A549 (cell line): ENCODE measurements around the gene FBXL13.

Experiments used
- BHLHE40 ChIP-seq: IDR thresholded peaks from 2 replicates; pipeline ENCODE4 v1.6.1; 2012; ENCODE audit warnings: low read depth, low read length, inconsistent platforms
- CEBPB ChIP-seq, 2 experiments: fragments of >200 bp in 1 of 2; sonication (Bioruptor Twin) in 1 of 2; formaldehyde crosslinking in 1 of 2; IDR thresholded peaks; 2 replicates each; pipeline ENCODE4 v1.6.1; 2012 to 2016
- CTCF ChIP-seq: fragments of >200 bp; sonication (Bioruptor Twin); formaldehyde crosslinking; IDR thresholded peaks from 3 replicates; pipeline ENCODE4 v1.5.1; 2016
- EP300 ChIP-seq, 2 experiments: fragments of >200 bp; sonication (Bioruptor Twin); formaldehyde crosslinking; IDR thresholded peaks; 2 replicates in 1 of 2; 3 replicates in 1 of 2; pipeline ENCODE4 v1.6.1; 2016 to 2017
- JUN ChIP-seq, 2 experiments: fragments of >200 bp; sonication (Bioruptor Twin); formaldehyde crosslinking; IDR thresholded peaks; 2 replicates in 1 of 2; 3 replicates in 1 of 2; pipeline ENCODE4 v1.6.1; 2016 to 2017
- MAFK ChIP-seq: fragments of 450-650 bp; IDR thresholded peaks from 2 replicates; pipeline ENCODE4 v1.6.1; 2014; ENCODE audit not compliant: partially characterized antibody
- MYC ChIP-seq: IDR thresholded peaks from 2 replicates; pipeline ENCODE4 v1.6.1; 2012; ENCODE audit warnings: mild to moderate bottlenecking, inconsistent platforms, low read length, improper control_type of control experiment, borderline replicate concordance
- POLR2A ChIP-seq: IDR thresholded peaks from 2 replicates; pipeline ENCODE4 v1.6.1; 2012; ENCODE audit warnings: mild to moderate bottlenecking, low read length
- RNF2 ChIP-seq: fragments of 200-600 bp; sonication (generic); IDR thresholded peaks from 2 replicates; pipeline ENCODE4 v1.6.1; 2016; ENCODE audit warnings: low read depth, mild to moderate bottlenecking, antibody characterized with exemption, moderate library complexity, borderline replicate concordance
- TF ChIP-seq, protein P1 (sequence below): fragments of 200-600 bp; sonication (generic); IDR thresholded peaks from 2 replicates; pipeline ENCODE4 v1.6.1; 2016; ENCODE audit warnings: antibody characterized with exemption, mild to moderate bottlenecking, moderate library complexity
- TF ChIP-seq, protein P2 (sequence below): fragments of 450-650 bp; IDR thresholded peaks from 2 replicates; pipeline ENCODE4 v1.6.1; 2014; ENCODE audit warnings: antibody characterized with exemption

GRCh38 chr7:102849538-102849937 lies 225.1 kb downstream of the FBXL13 start:
- TF ChIP-seq CTCF (no peak), BHLHE40 (no peak), POLR2A (no peak), JUN (IDR thresholded peaks at IDR 0.05) (no peak), RNF2 (no peak), MAFK (no peak), CEBPB (IDR thresholded peaks at IDR 0.05) (no peak), EP300 (IDR thresholded peaks at IDR 0.05) (no peak), MYC (no peak)
- TF ChIP-seq, protein P1, sequence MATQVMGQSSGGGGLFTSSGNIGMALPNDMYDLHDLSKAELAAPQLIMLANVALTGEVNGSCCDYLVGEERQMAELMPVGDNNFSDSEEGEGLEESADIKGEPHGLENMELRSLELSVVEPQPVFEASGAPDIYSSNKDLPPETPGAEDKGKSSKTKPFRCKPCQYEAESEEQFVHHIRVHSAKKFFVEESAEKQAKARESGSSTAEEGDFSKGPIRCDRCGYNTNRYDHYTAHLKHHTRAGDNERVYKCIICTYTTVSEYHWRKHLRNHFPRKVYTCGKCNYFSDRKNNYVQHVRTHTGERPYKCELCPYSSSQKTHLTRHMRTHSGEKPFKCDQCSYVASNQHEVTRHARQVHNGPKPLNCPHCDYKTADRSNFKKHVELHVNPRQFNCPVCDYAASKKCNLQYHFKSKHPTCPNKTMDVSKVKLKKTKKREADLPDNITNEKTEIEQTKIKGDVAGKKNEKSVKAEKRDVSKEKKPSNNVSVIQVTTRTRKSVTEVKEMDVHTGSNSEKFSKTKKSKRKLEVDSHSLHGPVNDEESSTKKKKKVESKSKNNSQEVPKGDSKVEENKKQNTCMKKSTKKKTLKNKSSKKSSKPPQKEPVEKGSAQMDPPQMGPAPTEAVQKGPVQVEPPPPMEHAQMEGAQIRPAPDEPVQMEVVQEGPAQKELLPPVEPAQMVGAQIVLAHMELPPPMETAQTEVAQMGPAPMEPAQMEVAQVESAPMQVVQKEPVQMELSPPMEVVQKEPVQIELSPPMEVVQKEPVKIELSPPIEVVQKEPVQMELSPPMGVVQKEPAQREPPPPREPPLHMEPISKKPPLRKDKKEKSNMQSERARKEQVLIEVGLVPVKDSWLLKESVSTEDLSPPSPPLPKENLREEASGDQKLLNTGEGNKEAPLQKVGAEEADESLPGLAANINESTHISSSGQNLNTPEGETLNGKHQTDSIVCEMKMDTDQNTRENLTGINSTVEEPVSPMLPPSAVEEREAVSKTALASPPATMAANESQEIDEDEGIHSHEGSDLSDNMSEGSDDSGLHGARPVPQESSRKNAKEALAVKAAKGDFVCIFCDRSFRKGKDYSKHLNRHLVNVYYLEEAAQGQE = no peak
- TF ChIP-seq, protein P2, sequence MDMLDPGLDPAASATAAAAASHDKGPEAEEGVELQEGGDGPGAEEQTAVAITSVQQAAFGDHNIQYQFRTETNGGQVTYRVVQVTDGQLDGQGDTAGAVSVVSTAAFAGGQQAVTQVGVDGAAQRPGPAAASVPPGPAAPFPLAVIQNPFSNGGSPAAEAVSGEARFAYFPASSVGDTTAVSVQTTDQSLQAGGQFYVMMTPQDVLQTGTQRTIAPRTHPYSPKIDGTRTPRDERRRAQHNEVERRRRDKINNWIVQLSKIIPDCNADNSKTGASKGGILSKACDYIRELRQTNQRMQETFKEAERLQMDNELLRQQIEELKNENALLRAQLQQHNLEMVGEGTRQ = no peak
